NCI-H2196 (cell line): ENCODE measurements around the gene FBXW12.

Source experiments
- DNase-seq: peaks from one replicate; lab custom pipeline; 2025; ENCODE audit not compliant: unreplicated experiment; lab: John Stamatoyannopoulos, UW

Gene FBXW12

GRCh38 chr3:48407542-48408099 is 35.6 kb downstream of the FBXW12 start:
- no peak for DNase-seq

GRCh38 chr3:48408823-48409281 is 36.8 kb downstream of the FBXW12 start:
- DNase-seq: no peak

GRCh38 chr3:48409291-48410201 is 37.5 kb downstream of the FBXW12 start:
- no peak for DNase-seq

- DNase-seq: no peak
These were observed 38.4 kb downstream of the FBXW12 start for GRCh38 chr3:48410205-48411040.

- DNase-seq: no peak
These were observed 39.1 kb downstream of the FBXW12 start for GRCh38 chr3:48411041-48411588.

GRCh38 chr3:48411606-48412374 is 39.8 kb downstream of the FBXW12 start:
- no peak for DNase-seq

GRCh38 chr3:48412375-48413001 is 40.5 kb downstream of the FBXW12 start:
- DNase-seq: no peak

- DNase-seq: no peak
These were observed 41.1 kb downstream of the FBXW12 start for GRCh38 chr3:48413086-48413485.

GRCh38 chr3:48413611-48414010 is 41.6 kb downstream of the FBXW12 start:
- DNase-seq: no peak

- DNase-seq: no peak
These were observed 42.6 kb downstream of the FBXW12 start for GRCh38 chr3:48414376-48415250.

GRCh38 chr3:48415251-48415953 is 43.4 kb downstream of the FBXW12 start:
- DNase-seq: no peak

GRCh38 chr3:48416091-48416505 is 44.1 kb downstream of the FBXW12 start:
- no peak for DNase-seq

GRCh38 chr3:48416546-48416945 is 44.5 kb downstream of the FBXW12 start:
- DNase-seq: no peak

GRCh38 chr3:48417529-48418108 is 45.6 kb downstream of the FBXW12 start:
- no peak for DNase-seq

- no peak for DNase-seq
These were observed 46.1 kb downstream of the FBXW12 start for GRCh38 chr3:48418140-48418539.

GRCh38 chr3:48418651-48419050 is 46.6 kb downstream of the FBXW12 start:
- DNase-seq: no peak

- DNase-seq: no peak
These were observed 47.1 kb downstream of the FBXW12 start for GRCh38 chr3:48419149-48419548.

GRCh38 chr3:48419597-48419996 is 47.6 kb downstream of the FBXW12 start:
- DNase-seq: no peak
